Measurements from ENCODE around the gene BICD1.
A peak's percentile ranks its signal among the peaks of the same experiment; 100 is the strongest.

GRCh38 chr12:32302218-32303173, 195.8 kb downstream of the BICD1 start:
- TF ChIP-seq CTCF (IDR thresholded peaks at IDR 0.05) = peak in 1 of 3 donors; percentile 31
- TF ChIP-seq POLR2A (IDR thresholded peaks at IDR 0.05) = no peak

Data from ovary (tissue), 3 donors.